ENCODE data around the gene RPL38. TPM values are rescaled to one million over a fixed set of nuclear protein-coding genes. Genes with fewer than 3 reads are reported as not detected.

The RPL38 gene
- total RNA-seq, 1 donor from 2014 or later, result 243 TPM

- peak in 1 of 2 donors; percentile 72 for DNase-seq (ENCODE audit: low spot score in 2 of 2)
- no peaks in the 10 kb centered on the region for H3K27me3 ChIP-seq
- H3K36me3 ChIP-seq, result peaks cover 12 to 15% of the 10 kb centered on the region in 2 donors
- TF ChIP-seq CTCF (IDR thresholded peaks at IDR 0.05), result no peak
- intact Hi-C loops (cut with DNase I), result loop anchor here (2.0 to 10.0 kb wide), 5 partner anchors 163 to 1119 kb away; partner anchors contain the start of genes COG1, FDXR and SLC39A11
- H3K4me1 ChIP-seq, result peaks cover 23 to 34% of the 10 kb centered on the region in 2 donors
- peak overlapping the region; percentile 50 to 51 for H3K27ac ChIP-seq
- no peaks in the 10 kb centered on the region for H3K9me3 ChIP-seq
- peak overlapping the region; percentile 60 to 75 for H3K4me3 ChIP-seq
These were observed 10.4 kb downstream of the RPL38 start for GRCh38 chr17:74213861-74214391.

GRCh38 chr17:74214484-74215341 lies 11.2 kb downstream of the RPL38 start:
- intact Hi-C loops (cut with DNase I), result loop anchor here (2.0 to 10.0 kb wide), 5 partner anchors 163 to 1120 kb away; partner anchors contain the start of genes COG1, FDXR and SLC39A11
- TF ChIP-seq CTCF (IDR thresholded peaks at IDR 0.05), result no peak
- Histone ChIP-seq H3K4me1 (peaks cover 23 to 34% of the 10 kb centered on the region in 2 donors), H3K27me3 (no peaks in the 10 kb centered on the region), H3K36me3 (peaks cover 5 to 7% of the 10 kb centered on the region in 2 donors), H3K4me3 (peak overlapping the region; percentile 60 to 75), H3K9me3 (no peaks in the 10 kb centered on the region), H3K27ac (peak overlapping the region; percentile 50 to 51)
- no peak for DNase-seq (ENCODE audit: low spot score in 2 of 2)

- no peak for TF ChIP-seq CTCF (IDR thresholded peaks at IDR 0.05)
- intact Hi-C loops (cut with DNase I), result loop anchor here (2.0 to 10.0 kb wide), 3 partner anchors 241 to 1121 kb away; partner anchors contain the start of genes FDXR and SLC39A11
- Histone ChIP-seq H3K4me3 (no peak overlapping the region), H3K36me3 (peaks cover 0 to 1% of the 10 kb centered on the region in 2 donors), H3K9me3 (no peaks in the 10 kb centered on the region), H3K27me3 (no peaks in the 10 kb centered on the region), H3K27ac (peak overlapping the region in 1 of 2 donors; percentile 50), H3K4me1 (peaks cover 23 to 34% of the 10 kb centered on the region in 2 donors)
- no peak for DNase-seq (ENCODE audit: low spot score in 2 of 2)
These were observed 11.9 kb downstream of the RPL38 start for GRCh38 chr17:74215342-74215727.

- Histone ChIP-seq H3K27ac (no peak overlapping the region), H3K36me3 (no peaks in the 10 kb centered on the region), H3K4me1 (peaks cover 20 to 24% of the 10 kb centered on the region in 2 donors), H3K4me3 (no peak overlapping the region), H3K27me3 (no peaks in the 10 kb centered on the region), H3K9me3 (no peaks in the 10 kb centered on the region)
- DNase-seq (ENCODE audit: low spot score in 2 of 2), result no peak
- intact Hi-C loops (cut with DNase I), result loop anchor here (10.0 kb wide), 2 partner anchors 658 to 1122 kb away; partner anchors contain the start of genes FDXR and SLC39A11
- no peak for TF ChIP-seq CTCF (IDR thresholded peaks at IDR 0.05)
These were observed 13.0 kb downstream of the RPL38 start for GRCh38 chr17:74216505-74216904.

GRCh38 chr17:74217037-74217730 lies 13.7 kb downstream of the RPL38 start:
- Histone ChIP-seq H3K4me1 (peaks cover 15 to 17% of the 10 kb centered on the region in 2 donors), H3K4me3 (no peak overlapping the region), H3K36me3 (peaks cover 0 to under 1% of the 10 kb centered on the region in 2 donors), H3K9me3 (no peaks in the 10 kb centered on the region), H3K27me3 (no peaks in the 10 kb centered on the region), H3K27ac (no peak overlapping the region)
- DNase-seq (ENCODE audit: low spot score in 2 of 2), result no peak
- intact Hi-C loops (cut with DNase I), result loop anchor here (10.0 kb wide), 2 partner anchors 658 to 1122 kb away; partner anchors contain the start of genes FDXR and SLC39A11
- no peak for TF ChIP-seq CTCF (IDR thresholded peaks at IDR 0.05)
